Heart right ventricle (tissue), 16 donors: ENCODE measurements around the gene STOX1. TPM values are rescaled to one million over a fixed set of nuclear protein-coding genes. Genes with fewer than 3 reads are reported as not detected.
"Not testable (repeated sequence)": the region's sequence is repeated elsewhere in the genome, so short reads cannot be mapped to it uniquely, and the experiment has no call there.

ENCODE experiments used
- ATAC-seq, 8 donors: fragments of 200-7000 bp; cut with Tn5 transposase; one replicate each; pipeline ENCODE4 v1.9.1; 2020; ENCODE audit warnings: mild to moderate bottlenecking in 8 of 8, moderate library complexity in 8 of 8, moderate number of reproducible peaks in 1 of 8
- DNase-seq, 2 donors: peaks; one replicate each; pipeline ENCODE4 v3.0.0-alpha.2; 2020
- H3K27ac ChIP-seq, 10 donors: fragments of 200-600 bp; sonication (generic) in 2 of 10; one replicate each; pipeline versions ENCODE4 v1.5.0 to v1.8.0; 2020 to 2022; ENCODE audit warnings: mild to moderate bottlenecking in 3 of 10
- H3K27me3 ChIP-seq, 7 donors: fragments of 200-600 bp; one replicate each; pipeline ENCODE4 v1.8.0; 2021 to 2022; ENCODE audit warnings: mild to moderate bottlenecking in 2 of 7
- H3K36me3 ChIP-seq, 9 donors: fragments of 200-600 bp; sonication (generic) in 1 of 9; one replicate each; pipeline versions ENCODE4 v1.5.0 to v1.8.0; 2020 to 2022; ENCODE audit warnings: mild to moderate bottlenecking in 2 of 9
- H3K4me1 ChIP-seq, 9 donors: fragments of 200-600 bp; sonication (generic) in 1 of 9; one replicate each; pipeline versions ENCODE4 v1.5.0 to v1.8.0; 2020 to 2022; ENCODE audit warnings: mild to moderate bottlenecking in 4 of 9
- H3K4me3 ChIP-seq, 10 donors: fragments of 200-600 bp; sonication (generic) in 2 of 10; one replicate each; pipeline versions ENCODE4 v1.5.0 to v1.8.0; 2020 to 2022; ENCODE audit warnings: mild to moderate bottlenecking in 7 of 10, moderate library complexity in 2 of 10
- H3K9me3 ChIP-seq, 11 donors: fragments of 200-600 bp in 10 of 11; sonication (generic) in 2 of 11; one replicate each; pipeline versions ENCODE4 v1.5.0 to v1.8.0; 2013 to 2022; ENCODE audit warnings: mild to moderate bottlenecking in 2 of 11, control low read depth in 1 of 11, moderate library complexity in 1 of 11
- CTCF ChIP-seq, 9 donors: fragments of 200-600 bp; sonication (generic) in 2 of 9; IDR thresholded peaks; one replicate each; pipeline versions ENCODE4 v1.5.0 to v1.8.0; 2021 to 2022; ENCODE audit warnings: antibody characterized with exemption in 9 of 9, mild to moderate bottlenecking in 5 of 9, moderate library complexity in 1 of 9
- WGBS, 2 donors: extraction: QIAGEN DNeasy Blood & Tissue Kit; methylation state at CpG; one replicate each; pipeline ENCODE4 v1.1.7; 2013; ENCODE audit warnings: inconsistent platforms in 1 of 2; 5-methylcytosine and 5-hydroxymethylcytosine counted together
- intact Hi-C, 10 donors: fragments of 100-400 bp; cut with DNase I; formaldehyde crosslinking; loops; one replicate each; pipeline versions ENCODE4 v1.11.1 to v1.14.2; 2022
- polyA plus RNA-seq, 2 donors: library from polyadenylated mRNA; stranded (reverse); fragments of 200-250 nt; gene quantifications; one replicate each; pipeline ENCODE4 v1.2.3, GENCODE V29; 2013
- total RNA-seq, 10 donors: library from RNA; stranded (reverse); fragmentation: NEBNext Ultra II Directional in 3 of 10; extraction: Animal tissue kit (Norgen Biotek cat#: 25700) in 3 of 10; gene quantifications; one replicate each; pipeline versions ENCODE4 v1.2.1 to v1.2.4, GENCODE V29; 2021 to 2023
- donor health status: Arrhythmogenic right ventricular cardiomyopathy.
- donor health status: ischemic (EF 13 %, LVEDD 7.1; RV severe dilation, severe dysfunction).
- donor health status: healthy with polysubstance abuse.
- donor health status: DM: no; HTN: yes; CAD: no.
- donor health status: DM: no; HTN: no; CAD: no.
- donor health status: ischemic (EF 25% LVEDD 6.9; RV normal size, moderate dysfunction).
- donor health status: ischemic (EF 25% LVEDD 5.7; RV mildly dilated, moderate dysfunction).
- donor health status: healthy.
- donor health status: DM: yes; HTN: yes; CAD: no.
- donor health status: Ischemic cardiomyopathy.
- donor health status: ischemic (EF 35%, LVEDD 5.7; RV mildly dilated, moderate dysfunction).
- donor health status: nonischemic (EF 11% LVEDD 7.7; RV severe dilation, severe dysfunction).
- donor health status: DM: yes; HTN: yes; CAD: no.
- donor health status: PGD.
- donor health status: ischemic (EF 29% LVEDD 5.4; RV normal size, mild dysfunction).
- donor health status: nonischemic (EF 23%, LVEDD 6.1; RV moderate dilation, normal function).

Gene STOX1
- total and polyA plus RNA-seq, 12 donors, result 0.09 to 1.9 (median 0.25) TPM; not detected in 2

GRCh38 chr10:68856352-68856751, 29.0 kb downstream of the STOX1 start:
- WGBS, 2 donors, result 64 to 69% methylated on average over 6 of the region's 6 CpGs
- Histone ChIP-seq H3K4me1 (no peaks in the 10 kb centered on the region), H3K9me3 (peaks cover 0 to 22% (median 7%) of the 10 kb centered on the region in 11 donors), H3K27ac (no peak overlapping the region), H3K36me3 (no peaks in the 10 kb centered on the region), H3K27me3 (peaks cover 0 to 6% (median 0%) of the 10 kb centered on the region in 7 donors), H3K4me3 (no peak overlapping the region)
- DNase-seq, result no peak
- intact Hi-C loops, result no loop called here
- TF ChIP-seq CTCF (IDR thresholded peaks at IDR 0.05), result no peak
- no peak for ATAC-seq

- intact Hi-C loops, result no loop called here
- H3K27me3 ChIP-seq, result peaks cover 0 to 6% (median 0%) of the 10 kb centered on the region in 7 donors
- H3K27ac ChIP-seq, result no peak overlapping the region
- peaks cover 0 to 23% (median 10%) of the 10 kb centered on the region in 11 donors for H3K9me3 ChIP-seq
- H3K36me3 ChIP-seq, result no peaks in the 10 kb centered on the region
- WGBS, 2 donors, result 75 to 84% methylated on average over 2 of the region's 2 CpGs
- no peak for TF ChIP-seq CTCF (IDR thresholded peaks at IDR 0.05)
- no peak overlapping the region for H3K4me3 ChIP-seq
- DNase-seq (no peak), ATAC-seq (no peak)
- H3K4me1 ChIP-seq, result no peaks in the 10 kb centered on the region
Observed at GRCh38 chr10:68857005-68857404, 29.7 kb downstream of the STOX1 start.

GRCh38 chr10:68861253-68861652, 33.9 kb downstream of the STOX1 start:
- Histone ChIP-seq H3K36me3 (no peaks in the 10 kb centered on the region), H3K27me3 (peaks cover 0 to 1% (median 0%) of the 10 kb centered on the region in 7 donors), H3K27ac (no peak overlapping the region), H3K4me1 (no peaks in the 10 kb centered on the region), H3K4me3 (no peak overlapping the region), H3K9me3 (peaks cover 0 to 33% (median 10%) of the 10 kb centered on the region in 11 donors)
- TF ChIP-seq CTCF (IDR thresholded peaks at IDR 0.05), result no peak
- WGBS, 2 donors, result 92 to 96% methylated on average over 5 of the region's 5 CpGs
- ATAC-seq, result no peak
- intact Hi-C loops, result no loop called here
- DNase-seq, result no peak

GRCh38 chr10:68864611-68865010, 37.3 kb downstream of the STOX1 start:
- TF ChIP-seq CTCF (IDR thresholded peaks at IDR 0.05), result no peak
- Histone ChIP-seq H3K4me1 (no peaks in the 10 kb centered on the region), H3K9me3 (peaks cover 0 to 34% (median 10%) of the 10 kb centered on the region in 11 donors), H3K4me3 (no peak overlapping the region), H3K27ac (no peak overlapping the region), H3K27me3 (no peaks in the 10 kb centered on the region), H3K36me3 (no peaks in the 10 kb centered on the region)
- 93 to 100% methylated on average over 1 of the region's 1 CpG for WGBS, 2 donors
- intact Hi-C loops, result no loop called here
- ATAC-seq, result no peak
- no peak for DNase-seq

- H3K36me3 ChIP-seq, H3K9me3 ChIP-seq, ATAC-seq, H3K27ac ChIP-seq, DNase-seq, H3K4me3 ChIP-seq, H3K27me3 ChIP-seq, intact Hi-C loops: not testable (repeated sequence)
- peaks cover 0 to 13% (median 6%) of the 10 kb centered on the region in 9 donors for H3K4me1 ChIP-seq
- 97% methylated on average over 8 of the region's 8 CpGs for WGBS, 2 donors
Observed at GRCh38 chr10:68868173-68868572, 40.8 kb downstream of the STOX1 start.
